HepG2 (cell line): ENCODE measurements around the gene PPARA. TPM values are rescaled to one million over a fixed set of nuclear protein-coding genes. Genes with fewer than 3 reads are reported as not detected.

ENCODE experiments used
- ARNTL ChIP-seq: sonication (generic); formaldehyde crosslinking; IDR thresholded peaks from 2 replicates; pipeline ENCODE4 v1.4.0; 2020; ENCODE audit warnings: mild to moderate bottlenecking, missing genetic modification reagents
- ELF1 ChIP-seq: sonication (generic); formaldehyde crosslinking; IDR thresholded peaks from 2 replicates; pipeline ENCODE4 v1.4.0; 2020; ENCODE audit warnings: missing genetic modification reagents
- HDAC1 ChIP-seq: sonication (generic); formaldehyde crosslinking; IDR thresholded peaks from 2 replicates; pipeline ENCODE4 v1.5.1; 2020; ENCODE audit warnings: mild to moderate bottlenecking, missing genetic modification reagents
- JARID2 ChIP-seq: sonication (generic); formaldehyde crosslinking; IDR thresholded peaks from 2 replicates; pipeline ENCODE4 v1.8.1; 2023; ENCODE audit warnings: missing genetic modification reagents, inconsistent platforms; ENCODE audit not compliant: insufficient replicate concordance
- JUND ChIP-seq: sonication (generic); formaldehyde crosslinking; IDR thresholded peaks from 2 replicates; pipeline ENCODE4 v1.8.0; 2022; ENCODE audit warnings: mild to moderate bottlenecking, missing genetic modification reagents
- KLF13 ChIP-seq: sonication (generic); formaldehyde crosslinking; IDR thresholded peaks from 2 replicates; pipeline ENCODE4 v1.4.0; 2020; ENCODE audit warnings: mild to moderate bottlenecking, missing genetic modification reagents
- KMT2A ChIP-seq: sonication (generic); formaldehyde crosslinking; IDR thresholded peaks from 2 replicates; pipeline ENCODE4 v1.4.0; 2020; ENCODE audit warnings: missing genetic modification reagents
- MAFF ChIP-seq: IDR thresholded peaks from 2 replicates; pipeline ENCODE4 v1.6.1; 2011; ENCODE audit warnings: low read depth, low read length, improper control_type of control experiment
- NFE2L1 ChIP-seq: sonication (generic); formaldehyde crosslinking; IDR thresholded peaks from 2 replicates; pipeline ENCODE4 v1.4.0; 2020; ENCODE audit warnings: missing genetic modification reagents, mild to moderate bottlenecking, borderline replicate concordance
- NONO ChIP-seq, 2 experiments: fragments of 450-650 bp in 1 of 2; sonication (generic) in 1 of 2; formaldehyde crosslinking in 1 of 2; IDR thresholded peaks in 1 of 2; conservative IDR thresholded peaks in 1 of 2; 2 replicates each; pipeline versions ENCODE4 v1.6.1 to v1.8.0; 2017 to 2022; ENCODE audit warnings: mild to moderate bottlenecking in 1 of 2, missing genetic modification reagents in 1 of 2, moderate library complexity in 1 of 2
- SMAD3 ChIP-seq: sonication (generic); formaldehyde crosslinking; IDR thresholded peaks from 2 replicates; pipeline ENCODE4 v1.4.0; 2020; ENCODE audit warnings: missing genetic modification reagents
- ZNF143 ChIP-seq: sonication (generic); formaldehyde crosslinking; IDR thresholded peaks from 2 replicates; pipeline ENCODE4 v1.4.0; 2020; ENCODE audit warnings: missing genetic modification reagents
- ZNF468 ChIP-seq: sonication (generic); formaldehyde crosslinking; IDR thresholded peaks from 2 replicates; pipeline ENCODE4 v1.8.0; 2022; ENCODE audit warnings: mild to moderate bottlenecking, moderate library complexity, missing genetic modification reagents
- ZNF629 ChIP-seq: sonication (generic); formaldehyde crosslinking; conservative IDR thresholded peaks from 2 replicates; pipeline ENCODE4 v1.5.0; 2020; ENCODE audit warnings: missing genetic modification reagents
- ZNF75D ChIP-seq: sonication (generic); formaldehyde crosslinking; IDR thresholded peaks from 2 replicates; pipeline ENCODE4 v1.8.1; 2023; ENCODE audit warnings: missing genetic modification reagents, mild to moderate bottlenecking, borderline replicate concordance
- ZSCAN20 ChIP-seq: sonication (generic); formaldehyde crosslinking; IDR thresholded peaks from 2 replicates; pipeline ENCODE4 v1.4.0; 2020; ENCODE audit warnings: missing genetic modification reagents, mild to moderate bottlenecking, borderline replicate concordance
- polyA plus RNA-seq, 8 experiments: library from polyadenylated mRNA; depleted of rRNA in 3 of 8; stranded (reverse) in 7 of 8; unstranded in 1 of 8; fragments of >200 nt; fragmentation: Illumina TruSeq in 4 of 8; extraction: Trizol in 4 of 8; gene quantifications; 2 replicates each; pipeline versions ENCODE4 v1.2.1 to v1.2.3, GENCODE V29; 2011 to 2016; ENCODE audit warnings: low read depth in 4 of 8, missing spikeins in 1 of 8, mixed read lengths in 1 of 8; ENCODE audit not compliant: insufficient read depth in 1 of 8
- total RNA-seq, 5 experiments: library from RNA; depleted of rRNA; stranded (reverse); fragments of >200 nt; fragmentation: Illumina TruSeq; extraction: Trizol; gene quantifications; 2 replicates each; pipeline ENCODE4 v1.2.3, GENCODE V29; 2016; ENCODE audit warnings: low read depth in 1 of 5
- TF ChIP-seq, protein P1 (sequence below): sonication (generic); formaldehyde crosslinking; IDR thresholded peaks from 2 replicates; pipeline ENCODE4 v1.4.0; 2020; ENCODE audit warnings: mild to moderate bottlenecking, missing genetic modification reagents
- TF ChIP-seq, protein P2 (sequence below): sonication (generic); formaldehyde crosslinking; conservative IDR thresholded peaks from 2 replicates; pipeline ENCODE4 v1.4.0; 2020; ENCODE audit warnings: missing genetic modification reagents
- TF ChIP-seq, protein P3 (sequence below): sonication (generic); formaldehyde crosslinking; IDR thresholded peaks from 2 replicates; pipeline ENCODE4 v1.5.1; 2020; ENCODE audit warnings: missing genetic modification reagents, mild to moderate bottlenecking, borderline replicate concordance
- TF ChIP-seq, protein P4 (sequence below), 2 experiments: sonication (generic) in 1 of 2; formaldehyde crosslinking in 1 of 2; IDR thresholded peaks; 2 replicates each; pipeline versions ENCODE4 v1.5.1 to v1.6.1; 2011 to 2020; ENCODE audit warnings: borderline replicate concordance in 1 of 2, low read depth in 1 of 2, low read length in 1 of 2, mild to moderate bottlenecking in 1 of 2, missing genetic modification reagents in 1 of 2, moderate library complexity in 1 of 2
- TF ChIP-seq, protein P5 (sequence below): sonication (generic); formaldehyde crosslinking; IDR thresholded peaks from 2 replicates; pipeline ENCODE4 v1.4.0; 2020; ENCODE audit warnings: missing genetic modification reagents

Gene PPARA
- total and polyA plus RNA-seq, 2 of the 13 experiments (the other 11 are each of a cell fraction or from before 2014, with no cell fraction given), result 18.2 to 24.7 TPM

DNA sequence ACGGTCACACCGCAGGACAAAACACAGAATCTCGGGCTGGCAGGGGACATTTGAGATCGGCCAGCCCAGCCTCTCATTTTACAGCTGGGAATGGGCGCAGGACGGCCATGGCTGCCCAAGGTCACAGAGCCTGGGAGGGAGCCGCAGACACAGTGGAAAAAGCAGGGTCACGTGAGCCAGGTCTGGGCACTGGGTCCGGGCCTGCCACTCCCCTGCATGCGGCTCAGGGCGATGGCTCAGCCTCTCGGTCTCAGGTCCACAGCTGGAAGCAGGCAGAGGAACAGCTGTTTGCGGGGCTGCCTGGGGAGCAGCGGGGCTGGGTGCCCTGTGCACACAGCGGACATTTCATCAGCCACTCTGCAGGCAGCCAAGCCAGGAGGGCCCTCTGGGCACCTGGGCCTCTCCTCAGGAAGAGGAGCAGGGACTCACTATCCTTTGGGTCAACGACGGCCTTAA, 10.4 kb upstream of the PPARA start (continued):
- TF ChIP-seq ZNF468 (CRISPR knock-in tag) (no peak), JARID2 (CRISPR knock-in tag) (no peak), NFE2L1 (CRISPR knock-in tag) (no peak), ZSCAN20 (CRISPR knock-in tag) (no peak), ZNF75D (CRISPR knock-in tag) (no peak), HDAC1 (CRISPR knock-in tag) (0 out of 2 replicates have a peak, but pooled peaks have one; percentile 45), JUND (CRISPR knock-in tag) (no peak), SMAD3 (CRISPR knock-in tag) (no peak), ZNF629 (CRISPR knock-in tag) (peak; percentile 79), ZNF143 (CRISPR knock-in tag) (no peak), KMT2A (CRISPR knock-in tag) (no peak), ELF1 (CRISPR knock-in tag) (no peak), KLF13 (no peak), ARNTL (CRISPR knock-in tag) (peak; percentile 59; the same call in 1 of the 2 replicates), MAFF (no peak), NONO (IDR thresholded peaks at IDR 0.05) (no peak), NONO (CRISPR knock-in tag; conservative IDR thresholded peaks at IDR 0.05) (no peak)
- TF ChIP-seq, protein P1, sequence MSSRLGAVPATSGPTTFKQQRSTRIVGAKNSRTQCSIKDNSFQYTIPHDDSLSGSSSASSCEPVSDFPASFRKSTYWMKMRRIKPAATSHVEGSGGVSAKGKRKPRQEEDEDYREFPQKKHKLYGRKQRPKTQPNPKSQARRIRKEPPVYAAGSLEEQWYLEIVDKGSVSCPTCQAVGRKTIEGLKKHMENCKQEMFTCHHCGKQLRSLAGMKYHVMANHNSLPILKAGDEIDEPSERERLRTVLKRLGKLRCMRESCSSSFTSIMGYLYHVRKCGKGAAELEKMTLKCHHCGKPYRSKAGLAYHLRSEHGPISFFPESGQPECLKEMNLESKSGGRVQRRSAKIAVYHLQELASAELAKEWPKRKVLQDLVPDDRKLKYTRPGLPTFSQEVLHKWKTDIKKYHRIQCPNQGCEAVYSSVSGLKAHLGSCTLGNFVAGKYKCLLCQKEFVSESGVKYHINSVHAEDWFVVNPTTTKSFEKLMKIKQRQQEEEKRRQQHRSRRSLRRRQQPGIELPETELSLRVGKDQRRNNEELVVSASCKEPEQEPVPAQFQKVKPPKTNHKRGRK (CRISPR knock-in tag), result no peak
- TF ChIP-seq, protein P2, sequence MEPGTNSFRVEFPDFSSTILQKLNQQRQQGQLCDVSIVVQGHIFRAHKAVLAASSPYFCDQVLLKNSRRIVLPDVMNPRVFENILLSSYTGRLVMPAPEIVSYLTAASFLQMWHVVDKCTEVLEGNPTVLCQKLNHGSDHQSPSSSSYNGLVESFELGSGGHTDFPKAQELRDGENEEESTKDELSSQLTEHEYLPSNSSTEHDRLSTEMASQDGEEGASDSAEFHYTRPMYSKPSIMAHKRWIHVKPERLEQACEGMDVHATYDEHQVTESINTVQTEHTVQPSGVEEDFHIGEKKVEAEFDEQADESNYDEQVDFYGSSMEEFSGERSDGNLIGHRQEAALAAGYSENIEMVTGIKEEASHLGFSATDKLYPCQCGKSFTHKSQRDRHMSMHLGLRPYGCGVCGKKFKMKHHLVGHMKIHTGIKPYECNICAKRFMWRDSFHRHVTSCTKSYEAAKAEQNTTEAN (CRISPR knock-in tag), result no peak
- TF ChIP-seq, protein P3, sequence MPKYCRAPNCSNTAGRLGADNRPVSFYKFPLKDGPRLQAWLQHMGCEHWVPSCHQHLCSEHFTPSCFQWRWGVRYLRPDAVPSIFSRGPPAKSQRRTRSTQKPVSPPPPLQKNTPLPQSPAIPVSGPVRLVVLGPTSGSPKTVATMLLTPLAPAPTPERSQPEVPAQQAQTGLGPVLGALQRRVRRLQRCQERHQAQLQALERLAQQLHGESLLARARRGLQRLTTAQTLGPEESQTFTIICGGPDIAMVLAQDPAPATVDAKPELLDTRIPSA (CRISPR knock-in tag), result no peak
- TF ChIP-seq, protein P4, sequence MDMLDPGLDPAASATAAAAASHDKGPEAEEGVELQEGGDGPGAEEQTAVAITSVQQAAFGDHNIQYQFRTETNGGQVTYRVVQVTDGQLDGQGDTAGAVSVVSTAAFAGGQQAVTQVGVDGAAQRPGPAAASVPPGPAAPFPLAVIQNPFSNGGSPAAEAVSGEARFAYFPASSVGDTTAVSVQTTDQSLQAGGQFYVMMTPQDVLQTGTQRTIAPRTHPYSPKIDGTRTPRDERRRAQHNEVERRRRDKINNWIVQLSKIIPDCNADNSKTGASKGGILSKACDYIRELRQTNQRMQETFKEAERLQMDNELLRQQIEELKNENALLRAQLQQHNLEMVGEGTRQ (IDR thresholded peaks at IDR 0.05; ENCODE audit: low read depth, low read length), result peak; percentile 74
- TF ChIP-seq, protein P4 (CRISPR knock-in tag; IDR thresholded peaks at IDR 0.05; ENCODE audit: borderline replicate concordance), result peak; percentile 92; the same call in 1 of the 2 replicates
- TF ChIP-seq, protein P5, sequence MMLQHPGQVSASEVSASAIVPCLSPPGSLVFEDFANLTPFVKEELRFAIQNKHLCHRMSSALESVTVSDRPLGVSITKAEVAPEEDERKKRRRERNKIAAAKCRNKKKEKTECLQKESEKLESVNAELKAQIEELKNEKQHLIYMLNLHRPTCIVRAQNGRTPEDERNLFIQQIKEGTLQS, result no peak
